Activated CD8-positive, alpha-beta memory T cell treated with anti-CD3 and anti-CD28 coated beads for 48 hours (primary cell): ENCODE data around the gene OR10K2.

Experiments
- DNase-seq, 3 experiments: peaks; one replicate each; pipeline ENCODE4 v3.0.0-alpha.2; 2020; ENCODE audit warnings: low read depth in 2 of 3, low spot score in 2 of 3

The OR10K2 gene

GRCh38 chr1:158371188-158371953, 54.7 kb downstream of the OR10K2 start:
- DNase-seq = peak in 1 of 3 experiments; percentile 22
